Suppressor macrophage treated with lipopolysaccharide for 4 hours (primary cell): ENCODE data around the gene AXIN2.

Experiments
- DNase-seq: peaks from one replicate; pipeline ENCODE4 v3.0.0-alpha.2; 2020

The AXIN2 gene

DNA sequence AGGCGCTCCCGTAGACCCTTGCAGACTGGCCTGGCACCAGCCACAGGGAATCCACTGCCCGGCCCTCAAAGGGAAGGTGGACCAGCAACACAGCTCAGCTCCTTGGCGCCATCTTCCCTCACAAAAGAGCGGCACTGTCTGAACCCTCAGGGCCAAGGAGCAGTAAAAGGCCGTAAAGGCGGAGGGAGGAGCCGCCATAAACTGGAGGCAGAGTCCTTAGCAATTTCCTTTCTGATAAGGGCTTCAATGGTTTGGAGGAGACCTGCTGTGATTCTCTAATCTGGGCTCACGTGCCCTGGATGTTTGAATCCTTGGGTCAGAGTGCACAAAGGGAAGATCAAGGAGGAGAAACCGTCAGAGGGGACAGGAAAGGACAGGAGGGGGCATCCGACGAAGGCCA lies 15.5 kb upstream of the AXIN2 start:
- no peak for DNase-seq

DNA sequence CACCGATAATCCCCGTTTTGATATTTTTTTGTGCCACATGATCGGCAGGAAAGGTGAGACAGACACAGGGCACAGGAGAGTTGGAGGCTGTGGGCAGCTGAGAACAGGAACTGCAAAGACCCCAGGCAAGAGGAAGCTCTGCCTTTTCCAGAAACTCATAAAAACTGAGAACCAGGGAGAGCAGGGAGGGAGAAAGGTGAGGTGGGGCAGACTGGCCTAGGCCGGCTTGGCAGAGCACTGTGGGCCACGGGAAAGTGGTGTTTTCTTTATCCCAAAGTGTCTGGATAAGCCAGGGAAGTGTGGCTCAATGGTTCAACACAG lies 11.8 kb upstream of the AXIN2 start:
- no peak for DNase-seq

DNA sequence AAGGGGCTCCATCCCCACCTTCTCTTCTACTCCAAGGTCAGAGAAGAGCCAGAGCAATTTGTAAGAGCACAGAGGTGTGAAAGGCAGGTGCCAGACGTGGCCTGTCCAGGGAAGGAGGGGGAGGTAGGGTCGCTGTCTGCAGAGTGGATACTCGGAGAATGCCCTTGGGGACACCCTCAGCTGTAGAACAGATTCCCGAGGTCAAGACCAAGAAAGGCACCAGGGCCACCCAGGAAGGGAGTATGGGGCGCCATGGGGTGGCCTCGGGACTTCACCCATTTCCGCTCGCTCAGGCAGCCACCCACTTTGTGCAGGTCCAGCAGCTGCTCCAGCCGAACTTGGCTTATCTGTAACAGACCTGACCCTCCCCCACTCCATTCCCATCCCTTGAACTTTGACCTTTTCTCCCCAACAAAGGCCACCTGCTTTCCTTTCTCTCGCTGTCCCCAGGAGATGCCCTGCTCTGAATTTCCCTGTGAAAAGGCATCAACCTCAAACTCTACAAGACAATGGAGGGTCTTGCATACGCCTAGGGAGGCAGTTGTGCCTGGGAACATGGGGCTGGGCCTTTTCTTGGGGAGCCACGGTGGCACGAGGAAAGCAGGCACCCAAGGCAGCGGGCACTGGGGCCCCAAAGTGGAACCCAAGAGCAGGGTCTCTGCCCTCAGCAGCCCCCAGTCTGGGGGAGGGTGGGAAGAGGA lies 11.3 kb upstream of the AXIN2 start:
- no peak for DNase-seq

DNA sequence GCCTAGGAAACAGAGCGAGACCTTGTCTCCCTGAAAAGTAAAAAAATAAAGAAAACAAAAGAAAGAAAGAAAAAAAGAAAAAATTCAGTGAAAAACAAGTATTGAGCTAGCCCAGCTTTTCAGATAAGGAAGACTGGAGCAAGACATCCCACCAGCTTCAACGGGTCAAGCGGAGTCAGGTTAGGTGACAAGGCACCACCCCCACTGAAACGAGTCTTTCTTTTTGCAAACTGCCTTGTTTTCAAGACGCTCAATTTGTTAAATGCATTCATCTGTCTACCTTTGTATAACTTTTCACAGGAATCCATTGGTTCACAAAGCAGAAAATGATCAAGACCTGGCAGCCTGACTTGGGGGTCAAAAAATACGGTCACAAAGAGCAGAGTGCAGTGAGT lies 10.7 kb upstream of the AXIN2 start:
- no peak for DNase-seq

DNA sequence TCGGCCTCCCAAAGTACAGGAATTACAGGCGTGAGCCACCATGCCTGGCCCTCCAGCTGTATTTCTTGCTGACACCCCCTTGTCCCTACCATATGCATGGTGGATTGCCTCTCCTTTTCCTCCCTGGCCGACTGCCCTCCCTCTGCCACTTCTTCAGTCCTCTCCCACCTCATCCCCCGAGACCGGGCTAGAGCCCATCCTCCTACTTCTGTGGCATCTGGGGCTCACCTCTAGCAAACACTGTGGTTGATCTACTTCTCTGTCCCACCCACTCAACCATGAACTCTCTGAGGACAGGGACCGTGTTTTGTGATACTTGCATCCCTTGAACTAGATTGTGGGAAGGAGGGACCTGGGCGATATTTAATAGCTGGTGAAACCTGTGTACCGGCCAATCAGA lies 7.5 kb upstream of the AXIN2 start:
- no peak for DNase-seq

GRCh38 chr17:65567566-65567965 lies 6.1 kb upstream of the AXIN2 start:
- no peak for DNase-seq

- no peak for DNase-seq
Measured at GRCh38 chr17:65565559-65565958, 4.1 kb upstream of the AXIN2 start.

DNA sequence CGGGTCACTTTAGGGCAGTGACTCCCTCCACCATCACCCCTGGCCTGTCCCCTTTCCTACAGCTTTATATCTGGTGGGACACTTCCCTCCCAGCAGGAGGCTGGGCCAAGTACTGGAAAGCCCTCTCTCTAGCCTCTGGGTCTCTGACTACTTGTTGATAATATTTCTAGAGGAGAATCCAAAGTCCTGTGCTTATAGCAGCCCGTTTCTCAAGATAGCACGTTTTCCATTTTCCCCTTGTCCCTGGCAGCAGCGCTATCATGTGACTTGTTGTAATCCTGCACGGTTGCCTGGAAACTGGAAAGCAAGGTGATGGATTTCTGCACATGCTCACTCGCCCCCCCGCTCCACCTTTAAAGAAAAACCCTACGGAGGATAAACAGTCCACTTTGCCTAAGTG lies 3.3 kb upstream of the AXIN2 start:
- no peak for DNase-seq

GRCh38 chr17:65562206-65562531 lies 721 bp upstream of the AXIN2 start:
- DNase-seq: no peak

DNA sequence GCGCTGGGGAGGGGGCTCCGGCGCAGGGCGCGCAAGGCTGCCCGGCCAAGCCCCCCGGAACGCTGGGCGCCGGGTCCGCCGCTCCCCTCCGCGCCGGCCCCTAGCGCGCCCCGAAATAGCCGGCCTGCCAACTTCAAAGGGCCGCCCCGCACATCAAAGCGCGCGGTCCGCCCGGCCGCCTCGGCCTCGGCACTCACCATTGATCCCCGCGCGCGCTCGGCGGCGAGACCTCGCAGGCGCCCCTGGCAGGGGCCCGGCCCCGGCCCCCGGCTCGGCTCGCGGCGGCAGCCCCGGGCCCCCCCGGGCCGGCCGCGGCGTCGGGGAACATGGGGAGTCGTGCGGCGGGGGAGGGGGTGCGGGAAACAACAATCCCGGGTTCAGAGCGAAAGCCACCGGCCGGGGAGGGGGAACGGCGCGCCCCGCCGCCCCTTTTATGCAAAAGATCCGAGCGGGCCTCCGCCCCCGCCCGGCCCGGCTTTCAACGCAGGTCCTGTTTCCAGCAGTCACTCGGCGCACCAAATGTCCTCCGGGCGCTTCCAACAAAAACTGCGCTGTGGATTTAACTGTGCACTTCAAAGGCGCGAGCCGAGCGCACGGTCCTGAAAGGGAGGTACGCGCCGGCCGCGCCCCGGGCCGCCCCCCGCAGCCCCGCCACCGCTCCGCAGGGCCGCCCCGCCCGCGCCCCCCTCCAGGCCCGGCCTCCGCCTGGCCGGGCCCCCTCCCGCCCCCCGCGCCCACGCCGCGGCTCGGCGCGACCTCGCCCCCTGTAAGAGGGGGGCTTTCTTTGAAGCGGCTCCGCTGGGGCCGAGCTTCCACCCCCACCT lies 608 bp downstream of the AXIN2 start:
- peak; percentile 43 for DNase-seq

DNA sequence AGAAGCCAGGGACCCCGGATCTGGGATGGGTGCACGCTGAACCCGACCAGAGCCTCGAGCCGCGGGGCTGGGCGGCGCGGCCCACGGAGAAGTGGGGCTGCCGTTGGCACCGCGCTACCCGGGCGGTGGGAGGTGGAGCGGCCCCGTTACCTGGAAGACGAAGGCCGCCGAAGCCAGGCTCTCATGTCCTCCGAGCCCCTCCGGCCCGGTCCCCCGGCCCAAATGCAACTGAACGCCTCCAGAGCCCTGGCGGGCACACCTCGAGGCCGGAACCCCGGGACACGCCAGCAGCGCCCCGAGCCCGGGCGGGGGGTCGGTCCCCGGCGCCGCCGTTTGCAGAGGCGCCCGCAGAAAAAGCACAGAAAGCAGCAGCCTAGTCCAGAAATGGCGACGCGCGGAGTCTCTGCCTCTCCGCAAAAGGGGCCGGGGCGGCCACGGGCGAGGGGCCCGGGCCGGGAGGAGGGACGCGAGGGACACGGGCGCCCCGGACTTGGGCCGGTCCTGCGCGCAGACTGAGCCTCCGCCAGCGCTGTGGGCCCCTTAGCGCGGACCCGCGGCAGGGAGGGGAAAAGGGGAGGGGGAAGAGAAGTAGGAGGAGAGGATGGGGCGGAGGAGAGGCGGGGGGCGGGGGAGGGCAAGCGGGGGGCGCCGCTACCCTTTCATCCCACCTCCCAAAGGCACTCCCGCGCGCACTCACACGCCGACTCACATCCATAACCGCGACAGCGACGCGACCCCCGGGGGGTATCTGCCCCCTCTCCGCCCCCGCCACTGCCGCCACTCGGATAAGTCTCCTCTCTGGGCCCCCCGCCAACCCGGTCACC lies 1.4 kb downstream of the AXIN2 start:
- DNase-seq: no peak

GRCh38 chr17:65559461-65559803 lies 2.0 kb downstream of the AXIN2 start:
- no peak for DNase-seq

GRCh38 chr17:65558683-65559460 lies 2.6 kb downstream of the AXIN2 start:
- DNase-seq: no peak

DNA sequence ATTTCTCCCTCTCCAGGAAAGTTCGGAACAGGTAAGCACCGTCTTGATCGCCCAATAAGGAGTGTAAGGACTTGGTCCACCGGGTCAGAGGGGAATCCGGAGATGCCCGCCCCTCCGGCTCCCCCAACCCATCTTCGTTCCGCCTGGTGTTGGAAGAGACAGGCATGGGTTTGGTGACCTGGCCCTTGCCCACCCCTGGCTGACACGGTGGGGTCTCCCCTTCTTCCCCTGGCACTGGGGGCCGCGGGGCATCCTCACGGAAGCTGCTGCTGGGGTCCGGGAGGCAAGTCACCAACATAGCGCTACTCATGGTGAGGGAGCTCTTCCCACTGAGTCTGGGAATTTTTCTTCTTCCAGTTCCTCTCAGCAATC lies 3.2 kb downstream of the AXIN2 start:
- DNase-seq: no peak

GRCh38 chr17:65557349-65558310 lies 3.8 kb downstream of the AXIN2 start:
- DNase-seq: no peak

DNA sequence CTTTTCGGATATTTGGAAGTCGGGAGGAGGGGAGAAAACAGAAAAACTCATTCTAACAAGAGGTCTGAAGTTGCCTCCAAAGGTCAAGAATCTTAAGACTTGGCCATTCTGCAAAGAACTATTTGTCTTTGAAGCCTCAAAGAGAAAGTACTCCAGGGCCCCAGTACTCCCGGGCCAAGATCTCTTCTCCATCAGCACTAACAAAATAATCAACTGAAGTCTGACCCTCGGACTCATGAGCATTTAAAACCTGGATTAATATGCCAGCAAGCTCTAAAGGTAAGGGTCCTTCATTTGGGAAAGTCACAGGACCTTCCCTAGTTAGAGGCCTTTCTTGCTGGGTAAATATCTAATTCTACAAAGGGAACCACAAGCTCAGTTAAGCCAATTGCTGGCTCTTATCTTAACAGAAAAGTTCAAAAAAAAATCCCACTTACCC lies 4.5 kb downstream of the AXIN2 start:
- DNase-seq: no peak

- DNase-seq: peak; percentile 79
Measured at GRCh38 chr17:65556014-65556909, 5.2 kb downstream of the AXIN2 start.

DNA sequence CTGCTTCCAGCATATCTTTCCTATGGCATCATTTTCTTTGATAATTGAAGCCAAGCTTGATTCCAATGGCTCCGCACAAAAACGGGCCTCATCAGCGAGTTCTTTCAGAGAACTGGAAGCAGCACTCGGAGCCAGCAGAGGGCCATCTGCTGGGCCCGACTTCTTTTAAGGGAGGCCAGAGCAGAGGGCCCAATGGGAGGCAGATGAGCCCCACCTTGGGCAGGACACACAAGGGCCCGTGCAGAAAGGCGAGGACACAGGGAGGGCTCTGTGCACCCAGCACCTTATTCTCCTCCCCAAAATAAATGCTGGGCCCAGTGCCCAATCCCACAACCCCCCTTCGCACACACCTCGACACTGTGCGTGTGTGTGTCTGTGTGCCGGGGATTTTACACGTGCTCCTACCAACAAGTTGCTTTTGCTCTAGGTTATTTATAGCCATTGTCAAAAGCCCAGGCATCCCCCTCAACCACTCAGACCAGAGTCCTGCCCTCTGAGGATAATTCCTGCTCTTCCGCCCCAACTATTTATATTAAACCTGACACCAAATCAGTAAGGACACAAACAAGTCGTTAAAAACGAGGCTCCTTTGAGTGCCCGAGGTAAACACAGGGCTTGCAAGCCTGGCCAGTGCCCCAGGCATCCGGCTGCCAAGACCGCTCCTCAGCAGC lies 6.8 kb downstream of the AXIN2 start:
- DNase-seq: no peak

GRCh38 chr17:65553646-65554552 lies 7.5 kb downstream of the AXIN2 start:
- no peak for DNase-seq
